OCI-LY7 (cell line): ENCODE measurements around the gene GATA5. TPM values are rescaled to one million over a fixed set of nuclear protein-coding genes. Genes with fewer than 3 reads are reported as not detected.

Experiments
- BruUV-seq: library from RNA; stranded (reverse); fragments of 400-500 nt; replicated peaks from 2 replicates; lab custom pipeline; 2021; lab: Mats Ljungman, UMichigan
- CTCF ChIA-PET: fragments of 300-600 bp; sonication (Branson Sonifier 250); formaldehyde crosslinking; loops from one replicate; lab custom pipeline; 2022; ENCODE audit warnings: antibody characterized with exemption; ENCODE audit not compliant: unreplicated experiment; lab: Charles Lee
- POLR2A ChIA-PET: fragments of 300-600 bp; sonication (Branson Sonifier 250); formaldehyde crosslinking; loops from one replicate; lab custom pipeline; 2022; ENCODE audit warnings: antibody characterized with exemption; lab: Charles Lee
- DNase-seq: peaks from one replicate; pipeline ENCODE4 v3.0.0-alpha.2; 2015; ENCODE audit warnings: low spot score
- H2AFZ ChIP-seq: fragments of 200-600 bp; sonication (generic), shearing (Covaris generic); 2 replicates; pipeline ENCODE4 v1.6.1; 2014; ENCODE audit warnings: mild to moderate bottlenecking, antibody characterized with exemption, low read length, moderate library complexity
- H3K27ac ChIP-seq: fragments of 200-600 bp; sonication (generic); 2 replicates; pipeline ENCODE4 v1.5.1; 2014; ENCODE audit warnings: mixed run types, low read depth, mild to moderate bottlenecking, moderate library complexity, low read length, inconsistent platforms; ENCODE audit not compliant: poor library complexity, severe bottlenecking
- H3K36me3 ChIP-seq: fragments of 200-600 bp; sonication (generic); 2 replicates; pipeline ENCODE4 v1.6.1; 2014; ENCODE audit warnings: mild to moderate bottlenecking, antibody characterized with exemption, low read length, moderate library complexity, mixed read lengths; ENCODE audit not compliant: insufficient read depth
- H3K4me1 ChIP-seq: fragments of 200-600 bp; sonication (generic); 2 replicates; pipeline ENCODE4 v1.5.1; 2014; ENCODE audit warnings: mild to moderate bottlenecking, low read length; ENCODE audit not compliant: insufficient read depth, poor library complexity, severe bottlenecking
- H3K4me2 ChIP-seq: fragments of 200-600 bp; sonication (generic); 2 replicates; pipeline ENCODE4 v1.6.1; 2014; ENCODE audit warnings: mild to moderate bottlenecking, low read length
- H3K4me3 ChIP-seq: fragments of 200-600 bp; sonication (generic); 2 replicates; pipeline ENCODE4 v1.5.1; 2014; ENCODE audit warnings: mild to moderate bottlenecking, low read depth, low read length; ENCODE audit not compliant: poor library complexity, severe bottlenecking
- H3K79me2 ChIP-seq: fragments of 200-600 bp; sonication (generic); 2 replicates; pipeline ENCODE4 v1.6.1; 2016; ENCODE audit warnings: low read depth, mild to moderate bottlenecking, low read length, moderate library complexity, mixed read lengths; ENCODE audit not compliant: insufficient read depth
- H3K9me2 ChIP-seq: fragments of 200-600 bp; sonication (generic); 2 replicates; pipeline ENCODE4 v1.6.1; 2016; ENCODE audit warnings: mild to moderate bottlenecking, low read length, mixed read lengths; ENCODE audit not compliant: insufficient read depth
- H3K9me3 ChIP-seq: fragments of 200-600 bp; sonication (generic); 2 replicates; pipeline ENCODE4 v1.6.1; 2014; ENCODE audit warnings: mild to moderate bottlenecking, mixed run types, low read length, mixed read lengths
- H4K20me1 ChIP-seq: fragments of 200-600 bp; sonication (generic); 2 replicates; pipeline ENCODE4 v1.6.1; 2014; ENCODE audit warnings: mild to moderate bottlenecking, antibody characterized with exemption, low read length, moderate library complexity, mixed read lengths; ENCODE audit not compliant: insufficient read depth
- EZH2phosphoT487 ChIP-seq: fragments of 200-600 bp; sonication (generic); IDR thresholded peaks from 2 replicates; pipeline ENCODE4 v1.6.1; 2018; ENCODE audit warnings: low read depth, borderline replicate concordance, mild to moderate bottlenecking, mixed run types, antibody characterized with exemption, low read length, moderate library complexity, mixed read lengths
- intact Hi-C: fragments of 100-400 bp; cut with micrococcal nuclease; formaldehyde crosslinking; loops from one replicate; pipeline ENCODE4 v1.10.0; 2022; ENCODE audit not compliant: unreplicated experiment
- total RNA-seq, 2 experiments: library from RNA; depleted of rRNA in 1 of 2; stranded (reverse); fragments of >200 nt in 1 of 2; shearing (Covaris generic) in 1 of 2; gene quantifications; 2 replicates each; pipeline ENCODE4 v1.2.3, GENCODE V29; 2014 to 2022
- TF ChIP-seq, protein P1 (sequence below): fragments of 200-600 bp; sonication (generic); conservative IDR thresholded peaks from 2 replicates; pipeline ENCODE4 v1.5.1; 2014; ENCODE audit warnings: mild to moderate bottlenecking, antibody characterized with exemption, low read length, moderate library complexity, mixed read lengths

The GATA5 gene
- total RNA-seq, 2 experiments from 2014 or later: not detected

DNA sequence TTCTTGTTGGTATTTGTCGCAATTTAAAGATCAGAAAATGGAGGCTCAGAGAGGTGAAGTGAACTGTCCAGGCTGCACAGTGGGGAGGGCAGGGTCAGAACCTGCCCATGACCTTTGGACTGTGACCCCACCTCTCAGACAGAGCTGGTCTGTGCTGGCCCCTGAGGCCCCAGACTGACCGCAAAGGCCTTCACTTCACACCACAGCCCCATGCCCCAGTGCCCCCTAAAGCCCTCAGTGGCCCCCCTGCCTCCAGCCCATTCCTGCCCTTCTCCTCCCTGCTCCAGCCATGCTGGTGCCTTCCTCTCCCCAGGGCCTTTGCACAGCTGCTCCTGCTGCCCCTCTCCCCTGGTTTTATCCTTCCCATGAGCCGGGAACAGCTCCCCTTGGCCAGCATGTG, 39.1 kb downstream of the GATA5 start:
- CTCF ChIA-PET: no interaction called here
- POLR2A ChIA-PET: no interaction called here
- BruUV-seq: no TSS peak
- Histone ChIP-seq H3K9me3 (no peaks in the 10 kb centered on the region), H3K4me3 (no peak overlapping the region), H2AFZ (no peak overlapping the region), H3K4me1 (no peaks in the 10 kb centered on the region), H3K9me2 (no peaks in the 10 kb centered on the region), H3K36me3 (no peaks in the 10 kb centered on the region), H3K27ac (no peak overlapping the region), H3K79me2 (no peaks in the 10 kb centered on the region), H4K20me1 (no peaks in the 10 kb centered on the region), H3K4me2 (no peak overlapping the region)
- intact Hi-C loops: no loop called here
- TF ChIP-seq, protein P1, sequence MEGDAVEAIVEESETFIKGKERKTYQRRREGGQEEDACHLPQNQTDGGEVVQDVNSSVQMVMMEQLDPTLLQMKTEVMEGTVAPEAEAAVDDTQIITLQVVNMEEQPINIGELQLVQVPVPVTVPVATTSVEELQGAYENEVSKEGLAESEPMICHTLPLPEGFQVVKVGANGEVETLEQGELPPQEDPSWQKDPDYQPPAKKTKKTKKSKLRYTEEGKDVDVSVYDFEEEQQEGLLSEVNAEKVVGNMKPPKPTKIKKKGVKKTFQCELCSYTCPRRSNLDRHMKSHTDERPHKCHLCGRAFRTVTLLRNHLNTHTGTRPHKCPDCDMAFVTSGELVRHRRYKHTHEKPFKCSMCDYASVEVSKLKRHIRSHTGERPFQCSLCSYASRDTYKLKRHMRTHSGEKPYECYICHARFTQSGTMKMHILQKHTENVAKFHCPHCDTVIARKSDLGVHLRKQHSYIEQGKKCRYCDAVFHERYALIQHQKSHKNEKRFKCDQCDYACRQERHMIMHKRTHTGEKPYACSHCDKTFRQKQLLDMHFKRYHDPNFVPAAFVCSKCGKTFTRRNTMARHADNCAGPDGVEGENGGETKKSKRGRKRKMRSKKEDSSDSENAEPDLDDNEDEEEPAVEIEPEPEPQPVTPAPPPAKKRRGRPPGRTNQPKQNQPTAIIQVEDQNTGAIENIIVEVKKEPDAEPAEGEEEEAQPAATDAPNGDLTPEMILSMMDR: no peak
- TF ChIP-seq EZH2phosphoT487: no peak
- no peak for DNase-seq

DNA sequence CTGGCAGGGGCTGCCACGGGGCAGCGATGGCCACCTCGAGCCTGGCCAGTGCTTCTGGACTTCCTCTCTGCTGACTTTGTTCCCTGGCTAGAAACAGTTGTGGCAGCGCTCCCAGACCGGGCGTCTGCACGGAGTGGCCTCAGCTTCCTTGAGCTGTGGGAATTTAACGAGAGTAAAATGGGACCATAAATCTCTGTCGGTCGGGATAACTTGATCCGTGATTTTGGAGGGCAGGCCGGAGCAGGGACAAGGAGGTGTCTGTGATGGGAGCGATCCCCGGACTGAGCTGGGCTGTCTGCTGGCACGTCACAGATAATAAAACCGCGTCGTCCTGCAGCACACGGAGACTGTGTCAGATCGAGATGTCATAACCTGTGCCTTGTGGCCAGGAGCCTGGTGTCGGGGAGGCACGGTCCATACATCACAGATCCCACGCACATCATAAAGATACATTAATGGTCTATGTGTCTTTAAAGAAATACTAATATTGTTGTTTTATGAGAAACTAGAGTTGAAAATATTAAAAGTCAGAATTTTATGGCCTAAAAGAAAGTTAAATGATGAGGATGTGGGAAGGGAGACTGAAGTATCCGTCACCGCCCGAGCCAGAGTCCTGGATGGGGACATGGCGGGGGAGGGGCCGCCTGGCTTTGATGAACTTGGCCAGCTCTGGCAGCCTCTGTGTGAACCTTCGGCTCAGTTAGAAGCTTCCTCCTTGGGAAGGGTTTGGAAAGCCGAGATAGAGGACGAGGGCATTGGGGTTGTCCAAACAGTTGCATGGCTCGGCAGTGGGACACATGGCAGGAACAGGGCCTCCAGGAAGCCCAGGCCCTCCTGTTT, 41.9 kb downstream of the GATA5 start:
- no peak for DNase-seq
- H2AFZ ChIP-seq: no peak overlapping the region
- no peak overlapping the region for H3K27ac ChIP-seq
- no peak overlapping the region for H3K4me2 ChIP-seq
- no peaks in the 10 kb centered on the region for H4K20me1 ChIP-seq
- H3K79me2 ChIP-seq: no peaks in the 10 kb centered on the region
- POLR2A ChIA-PET: no interaction called here
- H3K4me1 ChIP-seq: no peaks in the 10 kb centered on the region
- no TSS peak for BruUV-seq
- H3K9me2 ChIP-seq: no peaks in the 10 kb centered on the region
- no peaks in the 10 kb centered on the region for H3K9me3 ChIP-seq
- intact Hi-C loops: no loop called here
- no peak for TF ChIP-seq EZH2phosphoT487
- TF ChIP-seq, protein P1: no peak
- CTCF ChIA-PET: no interaction called here
- no peaks in the 10 kb centered on the region for H3K36me3 ChIP-seq
- no peak overlapping the region for H3K4me3 ChIP-seq

DNA sequence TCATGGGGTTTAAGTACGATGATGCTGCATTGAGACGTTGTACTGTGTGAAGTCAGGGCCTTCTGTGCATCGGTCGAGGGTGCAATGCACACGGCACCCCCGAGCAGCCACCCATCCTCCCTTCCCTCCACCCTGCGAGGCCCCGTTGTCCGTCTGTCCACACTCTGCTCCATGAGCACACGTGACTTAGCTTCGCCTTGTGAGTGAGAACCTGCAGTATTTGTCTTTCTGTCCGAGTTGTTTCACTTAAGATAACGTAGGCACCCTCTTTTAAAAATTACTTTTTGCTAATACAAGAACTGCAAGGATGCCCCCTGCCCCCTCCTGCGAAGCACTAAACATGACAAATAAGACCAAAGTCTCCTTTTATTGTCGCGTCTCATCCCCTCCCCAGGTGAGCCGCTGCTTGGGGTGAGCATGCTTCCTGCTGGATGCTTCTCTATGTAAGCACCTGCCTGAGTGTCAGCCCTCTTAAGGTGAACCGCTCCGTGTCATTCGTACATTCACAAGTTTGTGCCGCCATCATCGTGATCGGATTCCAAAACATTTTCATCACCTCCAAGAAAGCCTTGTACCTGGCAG, 44.8 kb downstream of the GATA5 start:
- TF ChIP-seq, protein P1: no peak
- TF ChIP-seq EZH2phosphoT487: no peak
- Histone ChIP-seq H3K36me3 (no peaks in the 10 kb centered on the region), H3K9me2 (no peaks in the 10 kb centered on the region), H3K79me2 (no peaks in the 10 kb centered on the region), H3K27ac (no peak overlapping the region), H2AFZ (no peak overlapping the region), H4K20me1 (no peaks in the 10 kb centered on the region), H3K4me3 (no peak overlapping the region), H3K4me2 (no peak overlapping the region), H3K4me1 (no peaks in the 10 kb centered on the region), H3K9me3 (no peaks in the 10 kb centered on the region)
- BruUV-seq: no TSS peak
- no peak for DNase-seq
- intact Hi-C loops: no loop called here
- CTCF ChIA-PET: no interaction called here
- POLR2A ChIA-PET: no interaction called here
